ENCODE results near the gene C19orf81. TPM values are rescaled to one million over a fixed set of nuclear protein-coding genes. Genes with fewer than 3 reads are reported as not detected.

The C19orf81 gene
- total RNA-seq, 1 donor, result not detected

- H3K27me3 ChIP-seq (ENCODE audit: insufficient read depth, low read length), result peaks cover 8% of the 10 kb centered on the region
- peaks cover 3% of the 10 kb centered on the region for H3K4me1 ChIP-seq (ENCODE audit: insufficient read depth, low read length)
- no peaks in the 10 kb centered on the region for H3K9me3 ChIP-seq (ENCODE audit: low read depth, low read length)
- H3K79me2 ChIP-seq (ENCODE audit: insufficient read depth, low read length), result no peaks in the 10 kb centered on the region
- TF ChIP-seq, protein P1, sequence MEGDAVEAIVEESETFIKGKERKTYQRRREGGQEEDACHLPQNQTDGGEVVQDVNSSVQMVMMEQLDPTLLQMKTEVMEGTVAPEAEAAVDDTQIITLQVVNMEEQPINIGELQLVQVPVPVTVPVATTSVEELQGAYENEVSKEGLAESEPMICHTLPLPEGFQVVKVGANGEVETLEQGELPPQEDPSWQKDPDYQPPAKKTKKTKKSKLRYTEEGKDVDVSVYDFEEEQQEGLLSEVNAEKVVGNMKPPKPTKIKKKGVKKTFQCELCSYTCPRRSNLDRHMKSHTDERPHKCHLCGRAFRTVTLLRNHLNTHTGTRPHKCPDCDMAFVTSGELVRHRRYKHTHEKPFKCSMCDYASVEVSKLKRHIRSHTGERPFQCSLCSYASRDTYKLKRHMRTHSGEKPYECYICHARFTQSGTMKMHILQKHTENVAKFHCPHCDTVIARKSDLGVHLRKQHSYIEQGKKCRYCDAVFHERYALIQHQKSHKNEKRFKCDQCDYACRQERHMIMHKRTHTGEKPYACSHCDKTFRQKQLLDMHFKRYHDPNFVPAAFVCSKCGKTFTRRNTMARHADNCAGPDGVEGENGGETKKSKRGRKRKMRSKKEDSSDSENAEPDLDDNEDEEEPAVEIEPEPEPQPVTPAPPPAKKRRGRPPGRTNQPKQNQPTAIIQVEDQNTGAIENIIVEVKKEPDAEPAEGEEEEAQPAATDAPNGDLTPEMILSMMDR (IDR thresholded peaks at IDR 0.05; ENCODE audit: extremely low read depth, low read depth, low read length), result no peak
- no peaks in the 10 kb centered on the region for H3K36me3 ChIP-seq (ENCODE audit: insufficient read depth, low read length)
- H3K4me2 ChIP-seq (ENCODE audit: insufficient read depth, low read length), result no peak overlapping the region
- no peak overlapping the region for H3K27ac ChIP-seq (ENCODE audit: low read depth, low read length)
- no peak overlapping the region for H2AFZ ChIP-seq (ENCODE audit: low read length)
- H4K20me1 ChIP-seq (ENCODE audit: insufficient read depth, low read length), result no peaks in the 10 kb centered on the region
- DNase-seq (ENCODE audit: insufficient read length, low spot score, missing footprints), result no peak
- H3K4me3 ChIP-seq (ENCODE audit: insufficient read depth, low read length), result no peak overlapping the region
Observed at GRCh38 chr19:50652722-50653121, 3.5 kb downstream of the C19orf81 start.

GRCh38 chr19:50654882-50655281 lies 5.6 kb downstream of the C19orf81 start:
- DNase-seq (ENCODE audit: insufficient read length, low spot score, missing footprints), result no peak
- Histone ChIP-seq H3K27me3 (ENCODE audit: insufficient read depth, low read length) (peaks cover 5% of the 10 kb centered on the region), H3K4me2 (ENCODE audit: insufficient read depth, low read length) (no peak overlapping the region), H3K9me3 (ENCODE audit: low read depth, low read length) (no peaks in the 10 kb centered on the region), H4K20me1 (ENCODE audit: insufficient read depth, low read length) (no peaks in the 10 kb centered on the region), H3K36me3 (ENCODE audit: insufficient read depth, low read length) (no peaks in the 10 kb centered on the region), H3K4me3 (ENCODE audit: insufficient read depth, low read length) (no peak overlapping the region), H2AFZ (ENCODE audit: low read length) (no peak overlapping the region), H3K4me1 (ENCODE audit: insufficient read depth, low read length) (peaks cover 16% of the 10 kb centered on the region), H3K27ac (ENCODE audit: low read depth, low read length) (no peak overlapping the region), H3K79me2 (ENCODE audit: insufficient read depth, low read length) (no peaks in the 10 kb centered on the region)
- TF ChIP-seq, protein P1 (IDR thresholded peaks at IDR 0.05; ENCODE audit: extremely low read depth, low read depth, low read length), result no peak

GRCh38 chr19:50657222-50657669 lies 8.0 kb downstream of the C19orf81 start:
- H3K27me3 ChIP-seq (ENCODE audit: insufficient read depth, low read length), result peaks cover 5% of the 10 kb centered on the region
- peaks cover 16% of the 10 kb centered on the region for H3K4me1 ChIP-seq (ENCODE audit: insufficient read depth, low read length)
- H3K27ac ChIP-seq (ENCODE audit: low read depth, low read length), result no peak overlapping the region
- TF ChIP-seq, protein P1 (IDR thresholded peaks at IDR 0.05; ENCODE audit: extremely low read depth, low read depth, low read length), result no peak
- peak overlapping the region; percentile 79 for H3K4me2 ChIP-seq (ENCODE audit: insufficient read depth, low read length)
- H3K9me3 ChIP-seq (ENCODE audit: low read depth, low read length), result no peaks in the 10 kb centered on the region
- H4K20me1 ChIP-seq (ENCODE audit: insufficient read depth, low read length), result no peaks in the 10 kb centered on the region
- H3K79me2 ChIP-seq (ENCODE audit: insufficient read depth, low read length), result no peaks in the 10 kb centered on the region
- no peaks in the 10 kb centered on the region for H3K36me3 ChIP-seq (ENCODE audit: insufficient read depth, low read length)
- DNase-seq (ENCODE audit: insufficient read length, low spot score, missing footprints), result no peak
- H3K4me3 ChIP-seq (ENCODE audit: insufficient read depth, low read length), result no peak overlapping the region
- H2AFZ ChIP-seq (ENCODE audit: low read length), result no peak overlapping the region

DNA sequence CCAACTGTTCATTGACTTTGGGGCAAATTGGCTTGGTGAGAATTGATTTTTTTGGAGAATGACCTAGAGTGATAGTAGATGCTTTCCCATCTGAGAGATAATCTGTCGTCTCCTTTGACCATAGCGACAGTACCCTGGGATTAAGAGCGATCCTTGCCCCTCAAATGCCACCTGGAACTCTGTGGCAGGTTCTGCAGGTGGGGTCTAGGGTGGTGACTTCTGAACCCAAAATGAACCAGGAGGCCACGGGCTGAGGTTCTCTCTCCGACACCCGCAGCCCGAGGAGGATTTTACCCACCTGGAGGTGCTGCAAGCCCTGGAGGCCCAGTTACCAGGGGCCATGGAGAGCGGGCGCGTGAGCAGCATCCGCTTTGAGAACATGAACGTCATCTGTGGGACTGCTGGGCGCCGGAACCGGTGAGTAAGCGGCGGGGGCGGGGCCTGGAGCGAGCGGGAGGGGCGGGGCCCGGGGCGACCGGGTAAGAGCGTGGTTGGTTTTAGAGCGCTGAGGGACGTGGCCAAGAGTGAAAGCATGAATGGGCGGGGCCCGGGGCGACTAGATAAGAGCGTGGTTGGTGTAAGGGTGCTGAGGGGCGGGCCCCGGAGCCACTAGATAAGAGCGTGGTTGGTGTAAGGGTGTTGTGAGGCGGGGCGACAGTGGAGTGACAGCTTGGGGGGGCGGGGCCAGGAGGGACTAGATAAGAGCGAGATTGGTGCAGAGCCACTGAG lies 8.6 kb downstream of the C19orf81 start:
- Histone ChIP-seq H3K4me2 (ENCODE audit: insufficient read depth, low read length) (peak overlapping the region; percentile 96), H3K27ac (ENCODE audit: low read depth, low read length) (peak overlapping the region; percentile 71), H3K4me1 (ENCODE audit: insufficient read depth, low read length) (peaks cover 16% of the 10 kb centered on the region)

More for the DNA sequence above, 8.6 kb downstream of the C19orf81 start:
- no peaks in the 10 kb centered on the region for H3K9me3 ChIP-seq (ENCODE audit: low read depth, low read length)
- H2AFZ ChIP-seq (ENCODE audit: low read length), result peak overlapping the region; percentile 95
- H3K27me3 ChIP-seq (ENCODE audit: insufficient read depth, low read length), result no peaks in the 10 kb centered on the region
- no peaks in the 10 kb centered on the region for H4K20me1 ChIP-seq (ENCODE audit: insufficient read depth, low read length)
- peak; percentile 99 for DNase-seq (ENCODE audit: insufficient read length, low spot score, missing footprints)
- TF ChIP-seq, protein P1 (IDR thresholded peaks at IDR 0.05; ENCODE audit: extremely low read depth, low read depth, low read length), result no peak
- H3K36me3 ChIP-seq (ENCODE audit: insufficient read depth, low read length), result no peaks in the 10 kb centered on the region
- H3K79me2 ChIP-seq (ENCODE audit: insufficient read depth, low read length), result no peaks in the 10 kb centered on the region
- H3K4me3 ChIP-seq (ENCODE audit: insufficient read depth, low read length), result peak overlapping the region; percentile 71
